ENCODE results near the gene APCDD1. TPM values are rescaled to one million over a fixed set of nuclear protein-coding genes. Genes with fewer than 3 reads are reported as not detected.

APCDD1 gene
- total RNA-seq, 1 experiment from 2014 or later: not detected

DNA sequence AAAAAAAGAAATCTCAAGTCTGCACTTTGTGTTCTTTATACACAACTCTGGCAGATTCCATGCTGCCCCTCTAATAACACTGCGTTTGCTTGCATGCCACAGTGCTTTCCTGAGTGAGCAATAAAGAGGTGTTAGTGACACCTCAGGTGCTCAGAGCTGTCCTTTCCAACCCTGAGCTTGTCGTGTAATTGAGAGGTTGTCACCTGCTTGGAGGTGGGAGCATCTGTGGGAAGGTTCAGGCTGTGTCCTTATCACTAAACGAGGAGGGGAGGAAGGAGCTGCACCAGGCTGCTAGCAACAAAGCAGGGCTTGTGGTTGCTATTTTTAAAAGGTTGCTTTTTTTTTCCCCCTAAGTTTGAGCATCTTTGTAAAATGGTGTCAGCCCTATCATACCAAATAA, 31.9 kb downstream of the APCDD1 start:
- H3K27me3 ChIP-seq (ENCODE audit: insufficient read depth, low read length): peaks cover 17% of the 10 kb centered on the region; the same call in 1 of the 2 replicates
- ChIA-PET RAD21 (ENCODE audit: low non-redundant PET in 1 of 2, low total read pairs in 2 of 2, uncharacterized antibody in 2 of 2, unreplicated experiment in 2 of 2) (no interaction called here), POLR2A (no interaction called here)

More for the DNA sequence above, 31.9 kb downstream of the APCDD1 start:
- H3K9me2 ChIP-seq (ENCODE audit: insufficient read depth): no peaks in the 10 kb centered on the region
- no peak overlapping the region for H3K4me3 ChIP-seq (replicated peaks in 1 of 2; ENCODE audit: low read depth in 1 of 2, low read length in 2 of 2)
- H3K9ac ChIP-seq (ENCODE audit: low read length): no peak overlapping the region
- BruUV-seq (replicated peaks): no TSS peak
- H3K79me2 ChIP-seq (ENCODE audit: insufficient read depth, low read length): no peaks in the 10 kb centered on the region
- no peaks in the 10 kb centered on the region for H4K20me1 ChIP-seq (ENCODE audit: insufficient read depth)
- H3K4me2 ChIP-seq (ENCODE audit: low read length): no peak overlapping the region
- H3K4me1 ChIP-seq (ENCODE audit: control insufficient read depth in 1 of 2, insufficient read depth in 2 of 2, low read length in 2 of 2): peaks cover 0 to 4% of the 10 kb centered on the region in 2 experiments; a peak in 1 of 4 replicates
- no peak overlapping the region for H2AFZ ChIP-seq (ENCODE audit: low read depth, low read length, poor library complexity, severe bottlenecking)
- no peaks in the 10 kb centered on the region for H3K9me3 ChIP-seq (ENCODE audit: control insufficient read depth in 1 of 2, insufficient read depth in 1 of 2, low read depth in 1 of 2, low read length in 2 of 2)
- DNase-seq (ENCODE audit: low read depth, low spot score) (no peak), ATAC-seq (no peak)
- intact Hi-C loops (cut with micrococcal nuclease): loop anchor here (5.0 kb wide), 1 partner anchor 66 kb away; no protein-coding TSS in a partner anchor
- H3K36me3 ChIP-seq (ENCODE audit: control insufficient read depth in 1 of 2, insufficient read depth in 2 of 2, low read length in 2 of 2): no peaks in the 10 kb centered on the region
- TF ChIP-seq EZH2phosphoT487 (IDR thresholded peaks at IDR 0.05; ENCODE audit: borderline replicate concordance) (no peak), POLR2A (IDR thresholded peaks at IDR 0.05; ENCODE audit: borderline replicate concordance, extremely low read depth, insufficient read depth, insufficient read length) (no peak), CBX3 (IDR thresholded peaks at IDR 0.05; ENCODE audit: low read depth) (no peak), JUND (IDR thresholded peaks at IDR 0.05) (no peak), SP1 (IDR thresholded peaks at IDR 0.05; ENCODE audit: low read depth) (no peak), ZFX (IDR thresholded peaks at IDR 0.05) (no peak), EGR1 (IDR thresholded peaks at IDR 0.05; ENCODE audit: low read depth) (no peak), SRF (IDR thresholded peaks at IDR 0.05; ENCODE audit: low read depth) (no peak), YY1 (IDR thresholded peaks at IDR 0.05; ENCODE audit: extremely low read depth, insufficient replicate concordance, low read depth, low read length) (no peak), POLR2AphosphoS5 (IDR thresholded peaks at IDR 0.05; ENCODE audit: low read depth, low read length) (no peak), SIN3A (IDR thresholded peaks at IDR 0.05; ENCODE audit: low read depth) (no peak), FOSL1 (IDR thresholded peaks at IDR 0.05; ENCODE audit: low read depth) (no peak), REST (IDR thresholded peaks at IDR 0.05; ENCODE audit: low read depth) (no peak), TCF7L2 (IDR thresholded peaks at IDR 0.05; ENCODE audit: borderline replicate concordance, extremely low read depth, insufficient read depth, insufficient read length) (no peak), RAD21 (IDR thresholded peaks at IDR 0.05; ENCODE audit: low read depth) (no peak), ELF1 (IDR thresholded peaks at IDR 0.05; ENCODE audit: borderline replicate concordance, low read depth) (no peak)
- TF ChIP-seq, protein P1, sequence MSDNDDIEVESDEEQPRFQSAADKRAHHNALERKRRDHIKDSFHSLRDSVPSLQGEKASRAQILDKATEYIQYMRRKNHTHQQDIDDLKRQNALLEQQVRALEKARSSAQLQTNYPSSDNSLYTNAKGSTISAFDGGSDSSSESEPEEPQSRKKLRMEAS (IDR thresholded peaks at IDR 0.05): no peak
- TF ChIP-seq, protein P2, sequence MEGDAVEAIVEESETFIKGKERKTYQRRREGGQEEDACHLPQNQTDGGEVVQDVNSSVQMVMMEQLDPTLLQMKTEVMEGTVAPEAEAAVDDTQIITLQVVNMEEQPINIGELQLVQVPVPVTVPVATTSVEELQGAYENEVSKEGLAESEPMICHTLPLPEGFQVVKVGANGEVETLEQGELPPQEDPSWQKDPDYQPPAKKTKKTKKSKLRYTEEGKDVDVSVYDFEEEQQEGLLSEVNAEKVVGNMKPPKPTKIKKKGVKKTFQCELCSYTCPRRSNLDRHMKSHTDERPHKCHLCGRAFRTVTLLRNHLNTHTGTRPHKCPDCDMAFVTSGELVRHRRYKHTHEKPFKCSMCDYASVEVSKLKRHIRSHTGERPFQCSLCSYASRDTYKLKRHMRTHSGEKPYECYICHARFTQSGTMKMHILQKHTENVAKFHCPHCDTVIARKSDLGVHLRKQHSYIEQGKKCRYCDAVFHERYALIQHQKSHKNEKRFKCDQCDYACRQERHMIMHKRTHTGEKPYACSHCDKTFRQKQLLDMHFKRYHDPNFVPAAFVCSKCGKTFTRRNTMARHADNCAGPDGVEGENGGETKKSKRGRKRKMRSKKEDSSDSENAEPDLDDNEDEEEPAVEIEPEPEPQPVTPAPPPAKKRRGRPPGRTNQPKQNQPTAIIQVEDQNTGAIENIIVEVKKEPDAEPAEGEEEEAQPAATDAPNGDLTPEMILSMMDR (IDR thresholded peaks at IDR 0.05 in 2 of 3, conservative IDR thresholded peaks at IDR 0.05 in 1 of 3; ENCODE audit: borderline replicate concordance in 1 of 3, insufficient read depth in 1 of 3, low read depth in 2 of 3, low read length in 2 of 3): no peak
- TF ChIP-seq, protein P3, sequence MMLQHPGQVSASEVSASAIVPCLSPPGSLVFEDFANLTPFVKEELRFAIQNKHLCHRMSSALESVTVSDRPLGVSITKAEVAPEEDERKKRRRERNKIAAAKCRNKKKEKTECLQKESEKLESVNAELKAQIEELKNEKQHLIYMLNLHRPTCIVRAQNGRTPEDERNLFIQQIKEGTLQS (IDR thresholded peaks at IDR 0.05): no peak
- TF ChIP-seq, protein P4, sequence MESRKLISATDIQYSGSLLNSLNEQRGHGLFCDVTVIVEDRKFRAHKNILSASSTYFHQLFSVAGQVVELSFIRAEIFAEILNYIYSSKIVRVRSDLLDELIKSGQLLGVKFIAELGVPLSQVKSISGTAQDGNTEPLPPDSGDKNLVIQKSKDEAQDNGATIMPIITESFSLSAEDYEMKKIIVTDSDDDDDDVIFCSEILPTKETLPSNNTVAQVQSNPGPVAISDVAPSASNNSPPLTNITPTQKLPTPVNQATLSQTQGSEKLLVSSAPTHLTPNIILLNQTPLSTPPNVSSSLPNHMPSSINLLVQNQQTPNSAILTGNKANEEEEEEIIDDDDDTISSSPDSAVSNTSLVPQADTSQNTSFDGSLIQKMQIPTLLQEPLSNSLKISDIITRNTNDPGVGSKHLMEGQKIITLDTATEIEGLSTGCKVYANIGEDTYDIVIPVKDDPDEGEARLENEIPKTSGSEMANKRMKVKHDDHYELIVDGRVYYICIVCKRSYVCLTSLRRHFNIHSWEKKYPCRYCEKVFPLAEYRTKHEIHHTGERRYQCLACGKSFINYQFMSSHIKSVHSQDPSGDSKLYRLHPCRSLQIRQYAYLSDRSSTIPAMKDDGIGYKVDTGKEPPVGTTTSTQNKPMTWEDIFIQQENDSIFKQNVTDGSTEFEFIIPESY (IDR thresholded peaks at IDR 0.05; ENCODE audit: extremely low read depth, insufficient replicate concordance, low read length): no peak
- no peak overlapping the region for H3K27ac ChIP-seq (ENCODE audit: low read depth, low read length)
- CTCF ChIA-PET: no interaction called here
